Astrocyte (in vitro differentiated cells and primary cell): Measurements from ENCODE around the gene DUSP11.

Experiments
- EZH2 ChIP-seq: IDR thresholded peaks from 2 replicates; pipeline ENCODE4 v1.6.1; 2012; ENCODE audit warnings: mild to moderate bottlenecking, low read length, inconsistent platforms; ENCODE audit not compliant: insufficient read depth
- TF ChIP-seq, protein P1 (sequence below): IDR thresholded peaks from 2 replicates; pipeline ENCODE4 v1.5.1; 2011; ENCODE audit warnings: low read depth, mild to moderate bottlenecking, inconsistent platforms, low read length, moderate library complexity; ENCODE audit not compliant: insufficient read depth

DNA sequence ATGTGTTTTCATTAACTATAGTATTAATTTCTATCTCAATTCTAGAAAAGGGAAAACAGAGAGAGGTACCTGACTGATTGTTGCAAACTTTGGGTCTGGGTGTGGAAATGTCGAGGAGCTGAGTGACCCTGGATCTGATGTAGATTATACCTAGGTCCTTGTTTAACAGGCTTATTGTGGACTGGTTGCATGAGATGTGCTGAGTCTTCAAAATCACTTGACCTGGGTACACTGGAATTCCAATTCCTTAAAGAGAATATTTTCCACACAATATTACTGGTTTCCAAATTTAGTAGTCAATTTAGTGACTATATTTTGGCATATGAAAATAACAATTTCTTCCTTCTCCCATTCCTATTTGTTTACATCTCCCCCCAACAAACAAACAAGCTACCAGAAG is 13.6 kb downstream of the DUSP11 start:
- TF ChIP-seq, protein P1, sequence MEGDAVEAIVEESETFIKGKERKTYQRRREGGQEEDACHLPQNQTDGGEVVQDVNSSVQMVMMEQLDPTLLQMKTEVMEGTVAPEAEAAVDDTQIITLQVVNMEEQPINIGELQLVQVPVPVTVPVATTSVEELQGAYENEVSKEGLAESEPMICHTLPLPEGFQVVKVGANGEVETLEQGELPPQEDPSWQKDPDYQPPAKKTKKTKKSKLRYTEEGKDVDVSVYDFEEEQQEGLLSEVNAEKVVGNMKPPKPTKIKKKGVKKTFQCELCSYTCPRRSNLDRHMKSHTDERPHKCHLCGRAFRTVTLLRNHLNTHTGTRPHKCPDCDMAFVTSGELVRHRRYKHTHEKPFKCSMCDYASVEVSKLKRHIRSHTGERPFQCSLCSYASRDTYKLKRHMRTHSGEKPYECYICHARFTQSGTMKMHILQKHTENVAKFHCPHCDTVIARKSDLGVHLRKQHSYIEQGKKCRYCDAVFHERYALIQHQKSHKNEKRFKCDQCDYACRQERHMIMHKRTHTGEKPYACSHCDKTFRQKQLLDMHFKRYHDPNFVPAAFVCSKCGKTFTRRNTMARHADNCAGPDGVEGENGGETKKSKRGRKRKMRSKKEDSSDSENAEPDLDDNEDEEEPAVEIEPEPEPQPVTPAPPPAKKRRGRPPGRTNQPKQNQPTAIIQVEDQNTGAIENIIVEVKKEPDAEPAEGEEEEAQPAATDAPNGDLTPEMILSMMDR = no peak
- TF ChIP-seq EZH2 = no peak
